ENCODE measurements around the gene KREMEN2. TPM values are rescaled to one million over a fixed set of nuclear protein-coding genes. Genes with fewer than 3 reads are reported as not detected.

The KREMEN2 gene
- polyA plus RNA-seq, 4 donors, result 1.0 to 3.3 (median 1.6) TPM

GRCh38 chr16:2999929-3000328, 35.9 kb downstream of the KREMEN2 start:
- DNase-seq (ENCODE audit: low read depth in 4 of 4, low spot score in 3 of 4), result no peak

GRCh38 chr16:3000540-3000939, 36.5 kb downstream of the KREMEN2 start:
- no peak for DNase-seq (ENCODE audit: low read depth in 4 of 4, low spot score in 3 of 4)

- DNase-seq (ENCODE audit: low read depth in 4 of 4, low spot score in 3 of 4), result no peak
Measured at GRCh38 chr16:3001316-3001715, 37.2 kb downstream of the KREMEN2 start.

DNA sequence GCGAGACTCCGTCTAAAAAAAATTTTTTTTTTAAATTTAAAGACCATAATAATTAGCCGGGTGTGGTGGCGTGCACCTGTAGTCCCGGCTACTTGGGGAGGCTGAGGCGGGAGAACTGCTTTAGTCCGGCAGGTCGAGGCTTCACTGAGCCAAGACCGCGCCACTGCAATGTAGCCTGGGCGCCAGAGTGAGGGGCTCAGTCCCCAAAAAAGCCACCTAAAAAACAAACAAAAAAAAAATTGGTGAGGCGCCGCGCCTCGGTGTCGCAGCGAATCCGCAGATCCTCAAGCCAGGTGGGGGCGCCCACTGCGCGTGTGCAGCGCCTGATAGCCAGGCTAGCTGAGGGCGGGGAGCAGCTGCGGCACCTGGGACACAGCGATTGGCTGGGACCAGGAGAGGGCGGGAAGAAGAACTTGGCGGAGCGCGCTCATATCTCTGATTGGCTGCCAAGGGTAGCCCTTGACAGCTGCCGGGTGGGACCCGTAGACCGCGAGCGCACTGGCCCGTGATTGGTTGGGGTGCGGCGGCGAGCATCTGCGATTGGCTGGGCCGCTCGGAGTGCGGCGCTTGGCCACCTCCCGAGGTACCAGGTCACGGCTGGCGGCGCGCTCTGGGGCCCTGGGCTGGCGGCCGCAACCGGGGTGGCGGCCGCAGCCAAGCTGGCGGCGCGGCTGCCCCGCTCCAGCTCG, 39.7 kb downstream of the KREMEN2 start:
- DNase-seq (ENCODE audit: low read depth in 4 of 4, low spot score in 3 of 4), result peak; percentile 90 to 94 (median 94)

DNA sequence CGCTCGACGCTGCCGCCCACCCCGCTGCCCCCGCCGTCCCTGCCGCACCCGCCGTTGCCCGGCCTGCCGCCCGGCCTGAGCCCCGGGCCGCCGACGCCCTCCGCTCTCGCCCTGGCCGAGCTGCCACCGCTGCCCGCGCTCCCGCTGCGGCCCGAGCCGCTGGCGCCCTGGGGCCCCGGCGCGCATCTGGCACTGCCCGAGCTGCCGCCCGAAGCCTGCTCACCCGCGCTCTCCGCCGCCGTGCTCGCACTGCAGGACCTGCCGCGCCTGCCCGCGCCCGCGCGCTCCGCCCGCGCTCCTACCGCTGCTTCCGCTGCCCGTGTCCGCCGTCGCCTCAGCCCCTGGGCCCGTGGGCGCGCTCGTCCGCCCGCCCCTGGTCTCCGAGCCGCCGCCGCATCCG, 40.2 kb downstream of the KREMEN2 start:
- no peak for DNase-seq (ENCODE audit: low read depth in 4 of 4, low spot score in 3 of 4)

DNA sequence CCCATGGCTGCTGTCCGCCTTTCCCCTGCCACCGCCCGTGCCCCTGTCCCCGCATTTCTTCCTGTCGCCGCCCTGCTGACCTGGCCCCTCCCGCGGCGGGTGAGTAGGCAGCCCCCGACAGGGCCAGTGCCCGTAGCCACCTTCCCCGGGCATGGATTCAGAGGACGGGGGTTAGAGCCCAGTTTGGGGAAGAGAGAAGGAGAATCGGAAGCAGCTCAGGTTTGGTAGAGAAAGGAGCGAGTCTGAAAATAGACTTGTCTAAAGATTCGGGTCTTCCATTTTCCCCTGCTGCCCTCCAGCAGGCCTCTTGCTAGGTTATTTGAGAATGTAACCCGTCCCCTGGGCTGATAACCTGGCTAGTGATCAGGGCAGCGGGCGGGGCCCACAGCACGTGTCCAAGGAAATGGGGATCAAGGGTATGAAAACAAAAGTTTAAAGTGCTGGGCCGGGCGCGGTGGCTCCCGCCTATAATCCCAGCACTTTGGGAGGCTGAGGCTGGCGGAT, 40.8 kb downstream of the KREMEN2 start:
- no peak for DNase-seq (ENCODE audit: low read depth in 4 of 4, low spot score in 3 of 4)

GRCh38 chr16:3007059-3007956, 43.2 kb downstream of the KREMEN2 start:
- DNase-seq (ENCODE audit: low read depth in 4 of 4, low spot score in 3 of 4), result no peak

- no peak for DNase-seq (ENCODE audit: low read depth in 4 of 4, low spot score in 3 of 4)
Measured at GRCh38 chr16:3007957-3008689, 44.0 kb downstream of the KREMEN2 start.

DNA sequence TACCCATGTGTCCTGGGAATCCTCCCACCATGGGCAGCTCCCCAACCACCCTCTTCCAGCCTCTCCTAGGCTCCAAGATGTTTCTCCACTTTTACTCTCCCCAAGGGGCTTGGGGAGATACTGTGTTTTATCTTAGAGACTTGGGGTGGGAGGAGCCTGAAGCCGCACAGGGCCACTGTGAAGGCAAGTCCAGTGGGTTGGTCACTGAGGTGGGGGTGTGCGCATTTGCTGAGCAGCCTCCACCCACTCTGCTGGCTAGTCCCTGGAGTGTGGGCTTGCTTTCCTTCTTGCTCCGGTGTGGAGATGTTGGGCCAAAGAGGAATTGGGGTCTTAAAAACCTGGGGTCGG, 44.6 kb downstream of the KREMEN2 start:
- no peak for DNase-seq (ENCODE audit: low read depth in 4 of 4, low spot score in 3 of 4)

DNA sequence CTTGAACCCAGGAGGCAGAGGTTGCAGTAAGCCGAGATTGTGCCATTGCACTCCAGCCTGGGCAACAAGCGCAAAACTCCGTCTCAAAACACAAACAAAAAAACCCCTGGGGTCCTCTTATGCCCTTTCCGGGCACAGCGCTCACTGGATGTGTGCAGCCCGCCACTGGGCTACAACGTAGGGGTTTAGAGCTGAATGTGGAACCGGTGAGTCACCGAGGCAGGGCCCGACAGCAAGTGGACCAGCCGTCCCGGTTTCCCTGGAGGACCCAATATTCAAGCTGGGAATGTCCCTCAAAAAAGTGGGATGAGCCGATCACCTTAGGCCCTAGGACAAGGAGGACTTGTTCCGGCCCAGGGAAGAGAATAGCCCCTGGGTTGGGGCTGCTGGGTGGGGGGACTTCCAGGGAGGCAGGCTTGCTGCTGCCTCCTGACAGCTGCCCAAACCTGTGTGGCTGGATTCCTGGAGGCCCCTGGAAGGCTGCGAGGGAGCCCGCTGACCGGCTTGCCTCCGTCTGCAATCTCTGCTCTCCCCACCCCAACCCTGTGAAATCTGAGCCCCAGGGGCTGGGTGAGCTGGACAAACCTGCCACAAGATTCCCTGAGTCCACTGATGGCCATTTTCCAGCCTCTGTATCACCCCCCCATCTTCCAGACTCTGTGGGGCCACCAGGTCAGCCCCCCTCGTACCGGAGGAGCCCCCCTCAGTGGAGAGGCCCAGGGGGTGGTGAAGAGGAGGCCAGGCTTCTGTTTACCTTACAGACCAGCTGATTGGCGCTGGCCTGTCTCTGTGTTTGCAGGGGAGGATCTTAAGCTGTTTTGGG, 45.7 kb downstream of the KREMEN2 start:
- DNase-seq (ENCODE audit: low read depth in 4 of 4, low spot score in 3 of 4), result peak in 1 of 4 donors; percentile 74

DNA sequence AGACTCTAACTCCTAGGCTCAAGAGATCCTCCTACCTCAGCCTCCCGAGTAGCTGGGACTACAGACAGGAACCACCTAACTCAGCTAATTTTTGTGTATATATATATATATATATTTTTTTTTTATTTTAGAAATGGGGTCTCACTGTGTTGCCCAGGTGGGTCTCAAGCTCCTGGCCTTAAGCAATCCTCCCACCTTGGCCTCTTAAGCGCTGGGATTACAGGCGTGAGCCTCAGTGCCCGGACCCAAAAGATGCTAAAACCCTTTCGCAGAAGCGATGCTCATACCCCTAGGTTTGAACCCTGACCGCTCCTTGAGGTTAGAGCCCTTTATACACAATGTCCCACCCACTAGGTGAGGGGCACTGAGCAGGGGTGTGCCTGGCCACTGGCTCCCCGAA, 46.4 kb downstream of the KREMEN2 start:
- DNase-seq (ENCODE audit: low read depth in 4 of 4, low spot score in 3 of 4), result no peak

- no peak for DNase-seq (ENCODE audit: low read depth in 4 of 4, low spot score in 3 of 4)
Measured at GRCh38 chr16:3012246-3012645, 48.2 kb downstream of the KREMEN2 start.

DNA sequence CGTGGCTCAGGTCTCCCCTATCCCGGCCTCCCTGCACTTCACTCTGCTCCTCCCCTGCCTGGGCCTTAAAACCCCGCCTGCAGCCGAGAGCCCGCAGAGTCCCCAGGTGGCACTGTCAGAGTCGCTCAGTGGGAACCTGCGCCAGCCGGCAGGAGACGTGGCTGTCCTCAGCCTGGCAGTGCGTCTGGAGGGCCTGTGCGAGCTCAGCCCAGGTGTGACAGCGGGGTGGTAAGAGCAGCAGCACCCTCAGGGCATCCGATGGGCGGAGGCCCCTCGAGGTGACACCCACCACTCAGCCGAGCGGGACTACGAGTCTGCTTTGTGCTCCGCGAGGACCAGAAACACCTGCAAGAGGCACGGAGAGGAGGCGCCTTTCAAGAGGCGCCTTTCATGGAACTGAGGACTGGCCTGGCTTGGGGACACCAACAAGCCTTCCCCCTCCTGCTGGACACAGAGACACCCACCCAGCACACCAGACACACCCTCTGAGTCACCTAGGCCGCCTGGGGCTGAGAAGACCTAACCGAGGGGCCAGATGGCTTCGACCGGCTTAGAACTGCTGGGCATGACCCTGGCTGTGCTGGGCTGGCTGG, 48.8 kb downstream of the KREMEN2 start, which contains the start of gene CLDN9:
Gene CLDN9 (plus strand): TSS at position 96 of the 593 bp plus-strand sequence. CDS start 440 bp downstream, at position 536.
- DNase-seq (ENCODE audit: low read depth in 4 of 4, low spot score in 3 of 4), result no peak

DNA sequence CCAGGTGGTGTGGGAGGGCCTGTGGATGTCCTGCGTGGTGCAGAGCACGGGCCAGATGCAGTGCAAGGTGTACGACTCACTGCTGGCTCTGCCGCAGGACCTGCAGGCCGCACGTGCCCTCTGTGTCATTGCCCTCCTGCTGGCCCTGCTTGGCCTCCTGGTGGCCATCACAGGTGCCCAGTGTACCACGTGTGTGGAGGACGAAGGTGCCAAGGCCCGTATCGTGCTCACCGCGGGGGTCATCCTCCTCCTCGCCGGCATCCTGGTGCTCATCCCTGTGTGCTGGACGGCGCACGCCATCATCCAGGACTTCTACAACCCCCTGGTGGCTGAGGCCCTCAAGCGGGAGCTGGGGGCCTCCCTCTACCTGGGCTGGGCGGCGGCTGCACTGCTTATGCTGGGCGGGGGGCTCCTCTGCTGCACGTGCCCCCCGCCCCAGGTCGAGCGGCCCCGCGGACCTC, 49.4 kb downstream of the KREMEN2 start:
- DNase-seq (ENCODE audit: low read depth in 4 of 4, low spot score in 3 of 4), result no peak

GRCh38 chr16:3013998-3014690, 50.1 kb downstream of the KREMEN2 start:
- DNase-seq (ENCODE audit: low read depth in 4 of 4, low spot score in 3 of 4), result no peak

DNA sequence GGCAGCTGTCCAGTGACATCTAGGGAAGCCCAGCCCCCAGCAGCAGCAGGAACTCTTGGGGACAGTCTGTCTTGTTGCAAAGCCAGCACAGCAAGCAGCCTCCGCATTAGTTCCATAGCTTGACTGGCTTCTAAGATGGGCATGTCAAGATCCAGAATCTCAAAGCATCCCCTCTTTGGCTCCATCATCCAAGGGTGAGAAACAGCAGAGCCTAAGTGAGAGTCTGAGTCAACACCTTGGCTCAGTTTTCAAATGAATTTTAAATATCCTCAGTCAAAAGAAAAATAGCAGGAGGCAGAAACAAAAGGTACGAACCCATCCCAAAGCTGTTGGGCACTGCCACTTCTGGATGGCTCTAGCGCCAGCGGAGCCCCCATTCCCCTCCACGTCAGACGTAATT, 50.9 kb downstream of the KREMEN2 start:
- no peak for DNase-seq (ENCODE audit: low read depth in 4 of 4, low spot score in 3 of 4)

DNA sequence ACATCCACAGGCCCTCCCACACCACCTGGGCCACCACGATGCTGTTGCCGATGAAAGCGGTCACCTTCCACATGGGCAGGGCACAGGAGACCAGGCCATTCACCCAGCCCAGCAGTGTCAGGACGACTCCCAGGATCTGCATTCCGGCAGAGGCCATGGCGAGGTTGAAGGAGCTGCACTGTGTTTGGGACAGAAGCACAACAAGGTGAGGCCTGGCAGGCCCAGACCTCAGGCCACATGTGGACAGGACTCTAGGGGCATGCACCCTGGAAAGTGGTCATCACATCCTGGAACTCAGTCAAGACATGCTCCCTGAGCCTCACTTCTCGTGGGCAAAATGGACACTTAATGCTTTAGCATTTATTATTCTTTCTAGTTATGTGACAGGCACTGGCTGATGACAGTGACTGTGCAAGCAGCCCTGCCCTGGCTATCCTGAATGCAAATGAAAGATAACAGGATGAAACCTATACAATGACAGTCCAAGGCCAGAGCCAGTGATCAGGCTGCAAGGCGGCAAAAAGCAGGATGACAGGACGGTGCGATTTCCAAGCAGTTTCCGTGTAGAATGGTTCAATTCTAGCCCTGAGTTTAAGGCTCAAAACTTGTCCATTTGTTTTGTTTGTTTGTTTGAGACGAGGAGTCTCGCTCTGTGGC, 51.9 kb downstream of the KREMEN2 start:
- DNase-seq (ENCODE audit: low read depth in 4 of 4, low spot score in 3 of 4), result no peak

DNA sequence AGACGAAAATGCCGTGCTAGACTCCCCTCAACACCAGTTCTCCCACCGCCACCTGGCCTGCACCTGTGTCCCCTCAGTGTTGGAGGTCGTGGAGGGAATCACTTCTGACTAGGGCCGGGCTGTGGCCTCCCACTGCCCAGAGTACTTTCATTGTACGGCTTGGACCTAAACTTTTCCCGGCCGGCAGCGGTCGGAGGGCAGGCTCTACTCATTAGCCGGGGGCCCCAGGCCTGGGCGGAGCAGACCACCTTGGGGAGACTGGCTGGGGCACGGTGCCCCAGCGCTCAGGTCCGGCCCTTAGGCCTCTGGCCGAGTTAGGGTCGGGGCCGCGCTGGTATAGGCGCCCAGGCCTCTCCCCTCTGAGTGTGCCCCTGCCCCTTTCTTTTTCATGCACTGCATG, 53.3 kb downstream of the KREMEN2 start:
- no peak for DNase-seq (ENCODE audit: low read depth in 4 of 4, low spot score in 3 of 4)
